H1 (cell line): Measurements from ENCODE around the gene TBC1D2B. TPM values are rescaled to one million over a fixed set of nuclear protein-coding genes. Genes with fewer than 3 reads are reported as not detected.

ENCODE experiments used
- E2F6 ChIP-seq: IDR thresholded peaks from 2 replicates; pipeline ENCODE4 v1.6.1; 2012; ENCODE audit warnings: inconsistent platforms
- HDAC2 ChIP-seq, 2 experiments: fragments of 300-600 bp in 1 of 2; sonication (generic) in 1 of 2; IDR thresholded peaks; 2 replicates each; pipeline ENCODE4 v1.6.1; 2011 to 2012; ENCODE audit warnings: low read depth in 2 of 2, low read length in 2 of 2, mild to moderate bottlenecking in 2 of 2, moderate library complexity in 2 of 2, borderline replicate concordance in 1 of 2, inconsistent platforms in 1 of 2
- SIN3A ChIP-seq, 2 experiments: IDR thresholded peaks in 1 of 2; conservative IDR thresholded peaks in 1 of 2; 2 replicates each; pipeline ENCODE4 v1.6.1; 2011 to 2012; ENCODE audit warnings: low read length in 2 of 2, improper control_type of control experiment in 1 of 2, low read depth in 1 of 2, mild to moderate bottlenecking in 1 of 2
- SUZ12 ChIP-seq: fragments of 200-600 bp; sonication (generic); IDR thresholded peaks from 2 replicates; pipeline ENCODE4 v1.6.1; 2012; ENCODE audit warnings: mild to moderate bottlenecking, inconsistent platforms, low read length, moderate library complexity, mixed read lengths
- polyA plus RNA-seq, 7 experiments: library from polyadenylated mRNA; depleted of rRNA in 3 of 7; stranded (reverse) in 5 of 7; unstranded in 2 of 7; fragments of >200 nt in 5 of 7; fragments of 200-250 nt in 2 of 7; gene quantifications; 1 replicate in 5 of 7; 2 replicates in 1 of 7; 4 replicates in 1 of 7; pipeline versions ENCODE4 v1.2.1 to v1.2.3, GENCODE V29; 2011 to 2013; ENCODE audit warnings: missing spikeins in 2 of 7, mixed read lengths in 2 of 7
- total RNA-seq: library from RNA; stranded (reverse); fragmentation: NEBNext Ultra II Directional; extraction: Animal tissue kit (Norgen Biotek cat#: 25700); gene quantifications from 2 replicates; pipeline ENCODE4 v1.2.1, GENCODE V29; 2021

Gene TBC1D2B
- total and polyA plus RNA-seq, 2 of the 8 experiments (the other 6 are each of a cell fraction or from before 2014, with no cell fraction given), result 11.9 to 19.5 TPM

DNA sequence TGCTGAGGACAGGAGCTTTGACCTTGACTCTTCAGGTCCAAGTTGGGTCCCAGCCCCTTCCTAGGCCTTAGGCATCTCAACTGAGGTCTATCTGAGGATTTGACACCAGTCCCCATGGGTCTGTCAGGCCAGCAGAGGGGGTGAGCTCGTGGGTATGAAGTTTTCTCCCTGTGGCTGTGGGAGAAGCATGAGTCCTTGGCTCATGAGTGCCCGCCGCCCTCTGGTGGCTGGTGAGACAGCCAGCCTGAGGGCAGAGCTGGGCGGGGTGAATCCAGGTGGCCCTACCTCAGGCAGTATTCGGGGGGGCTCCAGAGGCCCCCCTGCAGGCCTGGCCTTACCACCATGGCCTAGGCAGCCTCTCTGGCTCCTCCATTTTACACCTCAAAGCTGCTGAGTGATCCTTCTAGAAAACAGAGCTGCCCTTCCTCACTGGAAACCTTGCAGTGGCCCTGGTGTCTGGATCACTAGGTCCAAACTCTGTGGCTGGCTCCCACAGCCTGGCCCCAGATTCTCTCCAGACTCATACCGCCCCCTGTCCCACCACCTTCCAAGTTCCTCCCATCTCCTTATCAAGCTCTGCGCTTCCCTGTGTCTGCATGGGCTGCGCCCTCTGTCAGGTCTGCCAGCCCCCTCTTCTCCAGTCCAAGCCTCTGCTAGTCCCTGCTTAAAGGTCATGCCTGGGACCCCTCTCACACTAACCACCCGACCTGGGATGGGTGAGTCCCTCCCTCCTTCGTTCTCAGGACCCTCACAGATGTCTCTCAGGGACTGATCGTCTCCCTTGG lies 31.0 kb upstream of the TBC1D2B start (continued):
- TF ChIP-seq E2F6, result no peak
- TF ChIP-seq SUZ12, result no peak
- 0 out of 4 replicates have a peak, but pooled peaks of 1 of the 2 experiments have one; percentile 66 for TF ChIP-seq SIN3A (conservative IDR thresholded peaks at IDR 0.05 in 1 of 2, IDR thresholded peaks at IDR 0.05 in 1 of 2; ENCODE audit: low read depth in 1 of 2, low read length in 2 of 2)
- peak in 1 of 2 experiments; percentile 58; a peak in 1 of 4 replicates for TF ChIP-seq HDAC2 (IDR thresholded peaks at IDR 0.05; ENCODE audit: borderline replicate concordance in 1 of 2, low read depth in 2 of 2, low read length in 2 of 2)
- TF ChIP-seq, all 59 proteins: peak for 10
